Measurements from ENCODE around the gene CEMIP. TPM values are rescaled to one million over a fixed set of nuclear protein-coding genes. Genes with fewer than 3 reads are reported as not detected.

CEMIP gene
- polyA plus RNA-seq, 1 of the 3 experiments (the other 2 are of a cell fraction): 27.8 TPM

- Histone ChIP-seq H2AFZ (ENCODE audit: low read depth) (no peak overlapping the region), H3K36me3 (replicated peaks in 1 of 2; ENCODE audit: control insufficient read depth in 1 of 2, insufficient read depth in 2 of 2, low read length in 1 of 2) (peaks cover 22 to 31% of the 10 kb centered on the region in 2 experiments), H3K4me1 (ENCODE audit: control insufficient read depth in 1 of 2, insufficient read depth in 2 of 2, low read depth in 1 of 2, low read length in 1 of 2) (no peaks in the 10 kb centered on the region; a peak in 2 of 4 replicates), H3K27me3 (ENCODE audit: insufficient read depth) (no peaks in the 10 kb centered on the region), H3K9me3 (no peaks in the 10 kb centered on the region), H3K4me3 (ENCODE audit: low read depth in 2 of 2, low read length in 1 of 2) (no peak overlapping the region), H3K9ac (no peak overlapping the region), H3F3A (replicated peaks; ENCODE audit: insufficient read depth) (peaks cover 4% of the 10 kb centered on the region), H4K20me1 (ENCODE audit: insufficient read depth) (peaks cover 19% of the 10 kb centered on the region), H3K27ac (ENCODE audit: low read depth in 2 of 2, low read length in 1 of 2) (no peak overlapping the region), H3K4me2 (no peak overlapping the region), H3K9me2 (no peaks in the 10 kb centered on the region), H3K79me2 (ENCODE audit: insufficient read depth) (peaks cover 50% of the 10 kb centered on the region)
- CTCF ChIA-PET: interaction anchor here (1.0 to 2.1 kb wide), 4 partner anchors 9 to 287 kb away, joined by 3 to 14 read pairs (median 4); partner anchors contain the start of gene CEMIP
- TF ChIP-seq FOXM1 (IDR thresholded peaks at IDR 0.05; ENCODE audit: low read depth) (no peak), FOSL2 (IDR thresholded peaks at IDR 0.05; ENCODE audit: borderline replicate concordance, low read depth) (peak; percentile 22; the same call in 1 of the 2 replicates), POLR2AphosphoS5 (IDR thresholded peaks at IDR 0.05; ENCODE audit: low read depth, low read length) (no peak)
- DNase-seq: no peak
- WGBS (ENCODE audit: low lambda C conversion rate): 93% methylated on average over 7 of the region's 7 CpGs
- POLR2A ChIA-PET: interaction anchor here (0.8 kb wide), 1 partner anchor 10 kb away, joined by 4 read pairs; no protein-coding TSS in a partner anchor
These were observed 199.6 kb downstream of the CEMIP start for GRCh38 chr15:80978685-80979329.

GRCh38 chr15:80979538-80980200 lies 200.5 kb downstream of the CEMIP start:
- no peak overlapping the region for H3K4me2 ChIP-seq
- TF ChIP-seq GABPA (IDR thresholded peaks at IDR 0.05; ENCODE audit: low read depth) (no peak), SIN3A (IDR thresholded peaks at IDR 0.05; ENCODE audit: borderline replicate concordance, low read depth, low read length) (no peak), EP300 (IDR thresholded peaks at IDR 0.05; ENCODE audit: borderline replicate concordance in 1 of 2, low read depth in 1 of 2, low read length in 1 of 2) (no peak), CHD2 (IDR thresholded peaks at IDR 0.05; ENCODE audit: low read length, partially characterized antibody) (no peak), MEF2A (IDR thresholded peaks at IDR 0.05; ENCODE audit: borderline replicate concordance, low read depth) (no peak), ZBTB33 (IDR thresholded peaks at IDR 0.05; ENCODE audit: borderline replicate concordance, low read depth) (no peak), SMC3 (IDR thresholded peaks at IDR 0.05; ENCODE audit: low read depth, low read length) (no peak), TCF12 (IDR thresholded peaks at IDR 0.05) (no peak), CTCF (IDR thresholded peaks at IDR 0.05) (no peak), USF1 (IDR thresholded peaks at IDR 0.05; ENCODE audit: borderline replicate concordance, low read depth) (no peak), IRF3 (IDR thresholded peaks at IDR 0.05; ENCODE audit: low read depth, low read length) (no peak), PBX3 (IDR thresholded peaks at IDR 0.05) (no peak), RCOR1 (IDR thresholded peaks at IDR 0.05; ENCODE audit: low read length) (no peak)
- no peak overlapping the region for H3K4me3 ChIP-seq (ENCODE audit: low read depth in 2 of 2, low read length in 1 of 2)
- H2AFZ ChIP-seq (ENCODE audit: low read depth): no peak overlapping the region
- ChIA-PET POLR2A (interaction anchor here (0.8 kb wide), 1 partner anchor 9 kb away, joined by 4 read pairs; no protein-coding TSS in a partner anchor), CTCF (interaction anchor here (0.9 to 2.1 kb wide), 6 partner anchors 10 to 287 kb away, joined by 3 to 14 read pairs (median 4); partner anchors contain the start of gene CEMIP)
- peaks cover 4% of the 10 kb centered on the region for H3F3A ChIP-seq (replicated peaks; ENCODE audit: insufficient read depth)
- H3K27ac ChIP-seq (ENCODE audit: low read depth in 2 of 2, low read length in 1 of 2): no peak overlapping the region
- peaks cover 22 to 26% of the 10 kb centered on the region in 2 experiments for H3K36me3 ChIP-seq (replicated peaks in 1 of 2; ENCODE audit: control insufficient read depth in 1 of 2, insufficient read depth in 2 of 2, low read length in 1 of 2)
- H3K79me2 ChIP-seq (ENCODE audit: insufficient read depth): peaks cover 49% of the 10 kb centered on the region
- no peaks in the 10 kb centered on the region for H3K9me2 ChIP-seq
- no peaks in the 10 kb centered on the region; a peak in 2 of 4 replicates for H3K4me1 ChIP-seq (ENCODE audit: control insufficient read depth in 1 of 2, insufficient read depth in 2 of 2, low read depth in 1 of 2, low read length in 1 of 2)
- no peak overlapping the region for H3K9ac ChIP-seq
- peaks cover 19% of the 10 kb centered on the region for H4K20me1 ChIP-seq (ENCODE audit: insufficient read depth)
- no peaks in the 10 kb centered on the region for H3K9me3 ChIP-seq
- no peak for DNase-seq
- 91% methylated on average over 8 of the region's 8 CpGs for WGBS (ENCODE audit: low lambda C conversion rate)
- no peaks in the 10 kb centered on the region for H3K27me3 ChIP-seq (ENCODE audit: insufficient read depth)
